HCT116 (cell line): ENCODE data around the gene MCC. TPM values are rescaled to one million over a fixed set of nuclear protein-coding genes. Genes with fewer than 3 reads are reported as not detected.

Experiments used
- ATAC-seq: fragments of 200-7000 bp; cut with Tn5 transposase; 2 replicates; pipeline ENCODE4 v1.9.1; 2020; ENCODE audit warnings: mild to moderate bottlenecking, moderate library complexity
- BruUV-seq: library from RNA; stranded (reverse); fragments of 400-500 nt; replicated peaks from 2 replicates; lab custom pipeline; 2021; lab: Mats Ljungman, UMichigan
- CTCF ChIA-PET: fragments of 300-600 bp; sonication (Branson Sonifier 250); formaldehyde crosslinking; loops from one replicate; lab custom pipeline; 2021; ENCODE audit warnings: antibody characterized with exemption; lab: Charles Lee
- POLR2A ChIA-PET: fragments of 300-600, 350-600 bp; sonication (Branson Sonifier 250); formaldehyde crosslinking; loops from one replicate; lab custom pipeline; 2021; ENCODE audit warnings: antibody characterized with exemption; lab: Charles Lee
- RAD21 ChIA-PET, 2 experiments: fragments of 300-600 bp; sonication (Branson Sonifier 250); formaldehyde crosslinking; loops; one replicate each; lab custom pipeline; 2023; ENCODE audit warnings: low total read pairs in 2 of 2; ENCODE audit not compliant: uncharacterized antibody in 2 of 2, unreplicated experiment in 2 of 2, low non-redundant PET in 1 of 2; lab: Charles Lee
- DNase-seq: peaks from one replicate; pipeline ENCODE4 v3.0.0-alpha.2; 2010; ENCODE audit warnings: low read depth, low spot score
- H2AFZ ChIP-seq: fragments of 200-600 bp; shearing (Covaris generic), sonication (generic); 2 replicates; pipeline ENCODE4 v1.6.1; 2017; ENCODE audit warnings: low read depth, mixed run types, mixed read lengths, antibody characterized with exemption, low read length; ENCODE audit not compliant: poor library complexity, severe bottlenecking
- H3K27ac ChIP-seq: 2 replicates; pipeline ENCODE4 v1.5.1; 2012; ENCODE audit warnings: low read depth, low read length
- H3K27me3 ChIP-seq: fragments of 200-600 bp; sonication (generic); 2 replicates; pipeline ENCODE4 v1.6.1; 2016; ENCODE audit warnings: mixed run types, low read length, mixed read lengths; ENCODE audit not compliant: insufficient read depth
- H3K36me3 ChIP-seq, 2 experiments: fragments of 200-500 bp in 1 of 2; fragments of 200-600 bp in 1 of 2; sonication (Bioruptor generic) in 1 of 2; sonication (generic) in 1 of 2; 2 replicates each; pipeline versions ENCODE4 v1.5.1 to v1.6.1; 2014 to 2016; ENCODE audit warnings: low read length in 2 of 2, inconsistent platforms in 1 of 2, mixed read lengths in 1 of 2, mixed run types in 1 of 2; ENCODE audit not compliant: insufficient read depth in 2 of 2, control insufficient read depth in 1 of 2
- H3K4me1 ChIP-seq, 2 experiments: fragments of 200-600 bp in 1 of 2; sonication (generic) in 1 of 2; 2 replicates each; pipeline versions ENCODE4 v1.5.1 to v1.6.1; 2012 to 2017; ENCODE audit warnings: low read length in 2 of 2, inconsistent platforms in 1 of 2, mild to moderate bottlenecking in 1 of 2, mixed read lengths in 1 of 2, mixed run types in 1 of 2, moderate library complexity in 1 of 2; ENCODE audit not compliant: insufficient read depth in 2 of 2, control insufficient read depth in 1 of 2
- H3K4me2 ChIP-seq: fragments of 200-600 bp; sonication (generic); 2 replicates; pipeline ENCODE4 v1.6.1; 2017; ENCODE audit warnings: mixed run types, low read length, mixed read lengths
- H3K4me3 ChIP-seq, 2 experiments: fragments of 200-600 bp in 1 of 2; sonication (generic) in 1 of 2; replicated peaks in 1 of 2; 2 replicates each; pipeline ENCODE4 v1.5.1; 2011 to 2016; ENCODE audit warnings: low read length in 2 of 2, control low read depth in 1 of 2, low read depth in 1 of 2, mild to moderate bottlenecking in 1 of 2, mixed read lengths in 1 of 2, mixed run types in 1 of 2
- H3K79me2 ChIP-seq: fragments of 200-600 bp; sonication (generic); 2 replicates; pipeline ENCODE4 v1.6.1; 2017; ENCODE audit warnings: mild to moderate bottlenecking, mixed run types, low read length, moderate library complexity, mixed read lengths; ENCODE audit not compliant: insufficient read depth
- H3K9ac ChIP-seq: fragments of 200-600 bp; sonication (generic); 2 replicates; pipeline ENCODE4 v1.6.1; 2016; ENCODE audit warnings: low read length, mixed read lengths
- H3K9me2 ChIP-seq: fragments of 200-600 bp; sonication (generic), shearing (Covaris generic); 2 replicates; pipeline ENCODE4 v1.6.1; 2017; ENCODE audit warnings: mixed run types, mild to moderate bottlenecking, moderate library complexity; ENCODE audit not compliant: insufficient read depth
- H3K9me3 ChIP-seq, 2 experiments: fragments of 200-500 bp in 1 of 2; fragments of 200-600 bp in 1 of 2; sonication (Bioruptor generic) in 1 of 2; sonication (generic) in 1 of 2; 2 replicates each; pipeline ENCODE4 v1.6.1; 2014 to 2017; ENCODE audit warnings: low read length in 2 of 2, mixed read lengths in 2 of 2, inconsistent platforms in 1 of 2, low read depth in 1 of 2, mild to moderate bottlenecking in 1 of 2, mixed run types in 1 of 2, moderate library complexity in 1 of 2; ENCODE audit not compliant: control insufficient read depth in 1 of 2, insufficient read depth in 1 of 2
- H4K20me1 ChIP-seq: fragments of 200-600 bp; sonication (generic), shearing (Covaris generic); 2 replicates; pipeline ENCODE4 v1.6.1; 2017; ENCODE audit warnings: mixed run types, mild to moderate bottlenecking, moderate library complexity; ENCODE audit not compliant: insufficient read depth
- CEBPB ChIP-seq: IDR thresholded peaks from 2 replicates; pipeline ENCODE4 v1.6.1; 2012; ENCODE audit warnings: low read depth
- EGR1 ChIP-seq: IDR thresholded peaks from 2 replicates; pipeline ENCODE4 v1.6.1; 2012; ENCODE audit warnings: low read depth
- ELF1 ChIP-seq: IDR thresholded peaks from 2 replicates; pipeline ENCODE4 v1.6.1; 2012; ENCODE audit warnings: low read depth, borderline replicate concordance
- EZH2 ChIP-seq: fragments of 200-600 bp; sonication (generic); IDR thresholded peaks from 2 replicates; pipeline ENCODE4 v1.6.1; 2017; ENCODE audit warnings: antibody characterized with exemption, mixed run types
- EZH2phosphoT487 ChIP-seq: fragments of 200-600 bp; IDR thresholded peaks from 2 replicates; pipeline ENCODE4 v1.6.1; 2018; ENCODE audit warnings: antibody characterized with exemption, borderline replicate concordance
- FOSL1 ChIP-seq: IDR thresholded peaks from 2 replicates; pipeline ENCODE4 v1.6.1; 2012; ENCODE audit warnings: low read depth
- JUND ChIP-seq: IDR thresholded peaks from 2 replicates; pipeline ENCODE4 v1.6.1; 2012
- RAD21 ChIP-seq: IDR thresholded peaks from 2 replicates; pipeline ENCODE4 v1.6.1; 2012; ENCODE audit warnings: low read depth, mild to moderate bottlenecking
- SIN3A ChIP-seq: IDR thresholded peaks from 2 replicates; pipeline ENCODE4 v1.6.1; 2012; ENCODE audit warnings: low read depth
- SRF ChIP-seq: IDR thresholded peaks from 2 replicates; pipeline ENCODE4 v1.6.1; 2012; ENCODE audit warnings: low read depth
- TCF7L2 ChIP-seq: IDR thresholded peaks from 2 replicates; pipeline ENCODE4 v1.7.0; 2011; ENCODE audit warnings: borderline replicate concordance, inconsistent platforms; ENCODE audit not compliant: insufficient read depth, insufficient read length; ENCODE audit errors: extremely low read depth
- YY1 ChIP-seq: IDR thresholded peaks from 2 replicates; pipeline ENCODE4 v1.6.1; 2011; ENCODE audit warnings: low read length, low read depth, moderate library complexity, mild to moderate bottlenecking; ENCODE audit not compliant: insufficient replicate concordance; ENCODE audit errors: extremely low read depth
- ZFX ChIP-seq: fragments of 450-650 bp; IDR thresholded peaks from 2 replicates; pipeline ENCODE4 v1.6.1; 2017
- intact Hi-C: fragments of 100-400 bp; cut with micrococcal nuclease; formaldehyde crosslinking; loops from 2 replicates; pipeline ENCODE4 v1.10.0; 2022
- total RNA-seq: library from RNA; stranded (reverse); gene quantifications from one replicate; pipeline ENCODE4 v1.2.1, GENCODE V29; 2021; ENCODE audit not compliant: unreplicated experiment
- TF ChIP-seq, protein P1 (sequence below): IDR thresholded peaks from 2 replicates; pipeline ENCODE4 v1.6.1; 2012
- TF ChIP-seq, protein P2 (sequence below): IDR thresholded peaks from 2 replicates; pipeline ENCODE4 v1.6.1; 2011; ENCODE audit warnings: mild to moderate bottlenecking, low read length, moderate library complexity; ENCODE audit not compliant: insufficient replicate concordance; ENCODE audit errors: extremely low read depth
- TF ChIP-seq, protein P3 (sequence below): IDR thresholded peaks from 2 replicates; pipeline ENCODE4 v1.6.1; 2012

MCC gene
- total RNA-seq, 1 experiment from 2014 or later: 20.1 TPM

DNA sequence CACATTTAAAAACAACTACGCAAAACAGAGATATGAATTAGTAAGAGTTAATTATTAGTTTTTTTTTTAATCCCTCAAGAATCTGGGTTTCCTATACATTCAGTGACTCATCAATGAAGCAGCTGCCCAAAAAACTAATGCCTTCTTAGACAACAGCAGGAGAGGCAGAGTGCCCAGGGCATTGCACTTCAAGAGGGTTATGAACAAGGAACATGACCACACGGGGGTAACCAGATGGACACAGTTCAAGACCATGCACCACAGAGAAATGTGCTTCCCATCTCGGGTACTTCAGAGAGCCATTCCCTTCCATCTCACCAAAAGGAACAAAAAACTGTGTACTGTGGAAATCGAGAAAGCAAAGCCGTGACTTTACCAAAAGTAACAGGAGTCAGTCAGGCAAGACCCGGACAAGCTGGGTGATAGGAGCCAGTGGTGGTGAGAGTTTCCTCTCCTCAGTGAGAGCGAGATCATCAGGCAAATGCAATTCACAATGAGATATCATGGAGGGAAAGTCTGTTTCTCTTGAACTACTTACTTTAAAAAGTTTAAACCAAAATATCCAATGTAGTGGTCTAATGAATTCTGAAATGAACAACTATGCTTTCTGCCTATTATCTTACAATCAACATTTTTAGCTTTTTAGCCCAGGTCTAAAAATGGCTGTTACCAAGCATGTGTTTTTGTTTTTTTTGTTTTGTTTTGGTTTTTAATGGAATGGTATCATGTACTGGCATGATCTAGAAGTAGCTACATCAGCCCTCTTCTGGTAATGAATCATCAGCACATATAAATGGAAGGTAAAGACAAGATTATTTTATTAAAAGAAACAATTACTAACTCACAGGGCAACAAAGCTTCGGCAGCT, 245.5 kb downstream of the MCC start:
- Histone ChIP-seq H3K4me3 (no peak overlapping the region), H3K9me3 (no peaks in the 10 kb centered on the region), H3K27ac (no peak overlapping the region), H3K4me1 (no peaks in the 10 kb centered on the region), H2AFZ (no peak overlapping the region), H3K36me3 (no peaks in the 10 kb centered on the region), H3K4me2 (no peak overlapping the region), H3K79me2 (no peaks in the 10 kb centered on the region), H3K9me2 (no peaks in the 10 kb centered on the region), H3K27me3 (no peaks in the 10 kb centered on the region), H3K9ac (no peak overlapping the region), H4K20me1 (no peaks in the 10 kb centered on the region)
- BruUV-seq: no TSS peak
- ATAC-seq (no peak), DNase-seq (no peak)
- CTCF ChIA-PET: no interaction called here
- intact Hi-C loops: no loop called here
- POLR2A ChIA-PET: no interaction called here
- RAD21 ChIA-PET: no interaction called here
- TF ChIP-seq EZH2phosphoT487 (no peak), ELF1 (no peak), SIN3A (no peak), SRF (no peak), TCF7L2 (no peak), EZH2 (no peak), EGR1 (no peak)
- TF ChIP-seq, protein P1, sequence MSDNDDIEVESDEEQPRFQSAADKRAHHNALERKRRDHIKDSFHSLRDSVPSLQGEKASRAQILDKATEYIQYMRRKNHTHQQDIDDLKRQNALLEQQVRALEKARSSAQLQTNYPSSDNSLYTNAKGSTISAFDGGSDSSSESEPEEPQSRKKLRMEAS: no peak

DNA sequence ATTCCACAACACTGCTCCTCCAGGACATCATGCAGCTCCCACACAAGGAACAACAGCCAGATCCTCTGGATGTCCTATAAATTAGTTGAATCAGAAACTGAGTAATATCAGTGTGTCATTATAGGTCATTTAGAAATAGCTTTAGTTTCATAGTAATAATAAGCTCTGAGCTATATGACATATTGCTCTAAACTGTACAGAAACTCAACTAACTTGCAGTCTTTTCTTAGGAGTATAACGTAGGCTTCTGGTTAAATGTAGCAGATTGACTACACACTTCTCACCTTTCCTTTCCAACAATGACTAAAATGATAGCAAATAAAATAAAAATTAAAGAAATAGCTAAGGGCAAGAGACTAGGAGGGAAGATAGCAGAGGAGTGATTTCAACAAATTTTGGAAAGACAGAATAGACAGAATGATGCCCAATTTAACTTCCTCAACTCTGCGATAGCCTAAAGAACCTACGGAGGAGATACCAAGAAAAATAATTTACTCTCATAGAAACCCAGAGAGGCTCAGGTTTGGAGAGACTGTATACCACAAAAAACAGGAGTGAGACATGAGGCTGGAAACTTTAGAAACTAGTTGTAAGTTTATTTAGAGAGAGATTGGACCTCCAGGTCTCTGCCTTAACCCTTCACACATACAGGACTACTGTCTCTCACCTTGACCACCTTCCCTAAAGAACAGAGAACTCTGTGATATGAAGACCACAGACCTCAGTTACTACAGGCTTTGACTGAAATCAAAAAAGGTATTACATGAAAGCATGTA, 247.1 kb downstream of the MCC start:
- no peak overlapping the region for H3K27ac ChIP-seq
- no peak overlapping the region for H3K4me2 ChIP-seq
- ATAC-seq: no peak
- H3K79me2 ChIP-seq: no peaks in the 10 kb centered on the region
- DNase-seq: no peak
- ChIA-PET CTCF (no interaction called here), POLR2A (no interaction called here), RAD21 (no interaction called here)
- no peak overlapping the region for H3K9ac ChIP-seq
- intact Hi-C loops: no loop called here
- H3K27me3 ChIP-seq: no peaks in the 10 kb centered on the region
- no peaks in the 10 kb centered on the region for H4K20me1 ChIP-seq
- H3K4me1 ChIP-seq: peaks cover 8 to 15% of the 10 kb centered on the region in 2 experiments
- H3K4me3 ChIP-seq: no peak overlapping the region
- H2AFZ ChIP-seq: no peak overlapping the region
- no peaks in the 10 kb centered on the region for H3K9me3 ChIP-seq
- no TSS peak for BruUV-seq
- H3K9me2 ChIP-seq: no peaks in the 10 kb centered on the region
- H3K36me3 ChIP-seq: no peaks in the 10 kb centered on the region
- TF ChIP-seq EZH2phosphoT487: no peak
- TF ChIP-seq ELF1: no peak
- TF ChIP-seq, protein P2, sequence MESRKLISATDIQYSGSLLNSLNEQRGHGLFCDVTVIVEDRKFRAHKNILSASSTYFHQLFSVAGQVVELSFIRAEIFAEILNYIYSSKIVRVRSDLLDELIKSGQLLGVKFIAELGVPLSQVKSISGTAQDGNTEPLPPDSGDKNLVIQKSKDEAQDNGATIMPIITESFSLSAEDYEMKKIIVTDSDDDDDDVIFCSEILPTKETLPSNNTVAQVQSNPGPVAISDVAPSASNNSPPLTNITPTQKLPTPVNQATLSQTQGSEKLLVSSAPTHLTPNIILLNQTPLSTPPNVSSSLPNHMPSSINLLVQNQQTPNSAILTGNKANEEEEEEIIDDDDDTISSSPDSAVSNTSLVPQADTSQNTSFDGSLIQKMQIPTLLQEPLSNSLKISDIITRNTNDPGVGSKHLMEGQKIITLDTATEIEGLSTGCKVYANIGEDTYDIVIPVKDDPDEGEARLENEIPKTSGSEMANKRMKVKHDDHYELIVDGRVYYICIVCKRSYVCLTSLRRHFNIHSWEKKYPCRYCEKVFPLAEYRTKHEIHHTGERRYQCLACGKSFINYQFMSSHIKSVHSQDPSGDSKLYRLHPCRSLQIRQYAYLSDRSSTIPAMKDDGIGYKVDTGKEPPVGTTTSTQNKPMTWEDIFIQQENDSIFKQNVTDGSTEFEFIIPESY: no peak
- TF ChIP-seq CEBPB: no peak
- no peak for TF ChIP-seq TCF7L2
- no peak for TF ChIP-seq RAD21
- TF ChIP-seq JUND: no peak
- TF ChIP-seq FOSL1: no peak
- no peak for TF ChIP-seq ZFX
- no peak for TF ChIP-seq SRF
- TF ChIP-seq, protein P3, sequence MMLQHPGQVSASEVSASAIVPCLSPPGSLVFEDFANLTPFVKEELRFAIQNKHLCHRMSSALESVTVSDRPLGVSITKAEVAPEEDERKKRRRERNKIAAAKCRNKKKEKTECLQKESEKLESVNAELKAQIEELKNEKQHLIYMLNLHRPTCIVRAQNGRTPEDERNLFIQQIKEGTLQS: no peak
- no peak for TF ChIP-seq YY1
- no peak for TF ChIP-seq SIN3A
